NCI-H345 treated with DMSO at 0.1 percent for 48 hours (cell line): ENCODE data around the gene ART1.
"Not testable (repeated sequence)": the region's sequence is repeated elsewhere in the genome, so short reads cannot be mapped to it uniquely, and the experiment has no call there.

Source experiments
- DNase-seq: peaks from one replicate; lab custom pipeline; 2025; ENCODE audit not compliant: unreplicated experiment; lab: John Stamatoyannopoulos, UW

Gene ART1

DNA sequence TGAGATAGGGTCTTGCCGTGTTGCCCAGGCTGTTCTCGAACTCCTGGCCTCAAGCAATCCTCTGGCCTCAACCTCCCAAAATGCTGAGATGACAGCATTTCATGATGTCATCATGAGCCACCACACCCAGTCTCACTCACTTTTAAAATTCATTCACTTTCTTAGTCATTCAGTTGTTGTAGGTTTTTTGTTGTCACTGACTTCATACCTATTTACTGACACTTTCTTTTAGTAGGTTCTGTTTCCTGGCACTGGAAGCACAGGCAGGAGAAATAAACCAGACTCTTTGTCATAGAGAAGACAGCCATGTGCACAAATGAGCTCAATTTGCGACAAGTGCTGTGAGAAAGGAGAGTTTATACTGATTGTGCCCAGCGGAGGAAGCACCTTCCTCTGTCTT, 13.6 kb upstream of the ART1 start:
- DNase-seq, result no peak

DNA sequence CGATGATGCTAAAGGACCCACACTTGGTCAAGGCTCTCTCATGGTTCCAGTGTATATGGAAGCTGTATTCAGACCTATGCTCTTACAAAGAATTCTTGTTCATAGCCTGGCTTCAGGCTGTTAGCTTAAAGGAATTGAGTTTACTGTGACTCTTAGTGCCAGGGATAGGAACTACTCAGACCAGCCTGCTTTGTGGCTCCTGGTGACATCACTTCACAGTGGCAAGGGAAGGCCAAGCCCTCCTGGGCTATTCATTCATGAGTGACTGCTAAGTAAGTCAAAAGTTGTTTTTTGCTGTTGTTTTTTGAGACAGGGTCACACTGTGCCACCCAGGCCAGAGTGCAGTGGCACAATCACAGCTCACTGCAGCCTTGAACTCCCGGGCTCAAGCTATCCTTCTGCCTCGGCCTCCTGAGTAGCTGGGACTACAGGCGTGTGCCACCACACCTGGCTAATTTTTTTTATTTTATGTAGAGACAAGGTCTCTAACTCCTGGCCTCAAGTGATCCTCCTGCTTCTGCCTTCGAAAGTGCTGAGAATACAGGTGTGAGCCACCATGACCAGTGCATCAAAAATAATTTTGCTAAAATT, 12.8 kb upstream of the ART1 start:
- no peak for DNase-seq

DNA sequence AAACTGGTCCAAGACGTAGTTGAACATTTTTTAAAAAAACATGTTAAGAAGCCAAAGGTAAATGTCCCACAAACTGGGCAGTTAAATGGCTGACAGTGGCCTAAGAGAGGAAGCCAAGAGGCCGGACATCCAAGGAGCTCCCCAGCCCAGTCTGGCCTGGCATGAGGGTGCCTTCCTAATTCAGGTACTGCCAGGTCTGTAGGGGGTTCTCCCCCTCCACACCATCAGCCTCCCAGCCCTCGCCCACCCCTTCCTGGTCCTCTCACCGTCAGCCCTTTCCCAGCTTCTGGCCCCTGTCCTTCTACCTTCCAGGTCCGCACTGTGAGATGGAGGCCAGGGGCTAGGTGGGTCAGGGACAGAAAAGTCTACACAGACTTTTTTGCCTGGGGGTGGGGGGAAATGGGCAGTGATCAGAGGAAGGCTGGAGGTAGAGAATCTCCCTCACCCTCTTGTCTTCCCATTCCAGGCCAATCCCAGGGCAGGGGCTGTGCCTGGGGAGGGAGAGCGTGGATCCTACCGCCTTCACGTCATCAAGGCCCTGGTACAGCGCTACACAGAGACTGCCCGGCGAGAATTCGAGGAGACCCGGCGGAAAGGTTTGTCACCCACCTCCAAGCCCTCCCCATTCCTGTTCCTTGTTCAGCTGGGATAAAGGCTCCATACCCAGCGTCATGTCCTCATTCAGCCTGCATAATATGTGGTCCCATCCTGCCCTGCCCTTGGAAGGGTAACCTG, 9.1 kb upstream of the ART1 start:
- DNase-seq, result no peak

DNA sequence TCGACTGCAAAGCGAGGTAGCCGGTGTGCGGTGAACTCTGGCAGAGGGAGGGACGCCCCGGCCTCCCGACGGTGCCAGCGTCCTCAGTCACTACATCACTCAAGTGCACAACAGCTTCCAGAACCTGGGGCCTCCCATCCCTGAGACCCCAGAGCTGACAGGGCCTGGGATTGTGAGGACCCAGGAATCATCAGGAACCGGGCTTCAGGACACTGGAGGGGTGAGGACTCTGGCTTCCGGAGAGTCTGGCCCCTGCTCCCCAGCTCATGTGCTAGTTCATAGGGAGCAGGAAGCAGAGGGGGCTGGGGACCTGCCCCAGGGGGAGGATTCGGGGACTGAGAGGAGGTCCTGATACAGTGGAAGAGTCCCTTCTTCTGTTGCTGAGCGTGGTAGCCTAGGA, 7.7 kb upstream of the ART1 start:
- no peak for DNase-seq

DNA sequence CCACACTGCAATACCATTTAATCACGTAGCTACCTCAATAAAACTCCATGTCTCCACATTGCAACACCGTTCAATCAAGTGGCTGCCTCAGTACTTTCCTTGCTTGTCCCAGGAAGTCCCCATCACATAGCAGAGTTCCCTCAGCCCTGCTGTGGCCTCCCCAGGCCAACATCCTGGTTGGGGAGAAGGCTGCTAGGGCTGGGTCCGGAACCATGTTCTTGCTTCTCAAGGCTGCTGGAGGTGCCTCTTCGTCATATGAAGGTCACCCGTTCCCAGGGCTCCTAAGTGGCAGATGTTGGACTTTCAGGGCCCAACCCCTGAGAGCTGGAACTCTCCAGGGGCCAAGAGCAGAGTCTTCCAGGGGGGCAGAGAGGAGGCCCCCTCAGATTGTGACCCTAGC, 6.4 kb upstream of the ART1 start:
- no peak for DNase-seq

DNA sequence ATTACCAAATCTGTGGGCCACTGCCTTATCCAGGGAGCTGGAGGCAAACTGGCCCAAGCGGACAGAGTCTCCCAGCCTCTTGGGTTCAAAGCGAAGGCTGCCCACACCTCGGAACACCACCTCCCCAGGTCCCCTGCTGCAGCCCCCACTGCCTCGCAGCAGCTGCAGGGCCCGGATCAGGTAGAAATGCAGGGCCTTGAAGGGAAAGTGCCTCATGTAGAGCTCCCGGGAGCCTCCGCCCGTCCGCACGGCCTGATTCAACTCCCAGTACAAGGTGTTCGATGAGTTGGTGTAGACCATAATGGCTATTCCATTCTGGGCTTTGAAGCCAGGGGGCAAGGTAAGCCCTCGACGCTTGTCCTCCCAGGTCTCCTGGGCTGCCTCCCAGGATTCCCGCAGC, 5.1 kb upstream of the ART1 start:
- no peak for DNase-seq

DNA sequence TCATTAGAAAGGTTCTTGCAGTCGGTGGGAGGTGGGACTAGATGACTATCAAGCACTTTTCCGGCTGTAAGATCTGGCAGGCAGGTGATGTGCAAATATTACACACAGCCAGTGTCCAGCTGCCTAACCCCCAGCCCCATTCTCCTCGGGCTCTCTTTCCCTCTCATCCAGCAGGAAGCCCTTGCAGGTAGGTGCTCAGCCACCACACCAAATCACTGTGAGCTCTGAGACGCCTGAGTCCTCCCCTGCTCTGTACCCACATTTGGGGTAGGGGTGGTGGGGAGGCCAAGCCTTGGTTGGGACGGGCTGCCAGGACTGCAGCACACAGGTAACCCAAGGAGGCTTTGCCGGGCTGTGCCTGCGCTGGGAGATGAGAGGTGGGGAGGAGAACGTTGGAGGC, 3.7 kb upstream of the ART1 start:
- DNase-seq, result no peak

DNA sequence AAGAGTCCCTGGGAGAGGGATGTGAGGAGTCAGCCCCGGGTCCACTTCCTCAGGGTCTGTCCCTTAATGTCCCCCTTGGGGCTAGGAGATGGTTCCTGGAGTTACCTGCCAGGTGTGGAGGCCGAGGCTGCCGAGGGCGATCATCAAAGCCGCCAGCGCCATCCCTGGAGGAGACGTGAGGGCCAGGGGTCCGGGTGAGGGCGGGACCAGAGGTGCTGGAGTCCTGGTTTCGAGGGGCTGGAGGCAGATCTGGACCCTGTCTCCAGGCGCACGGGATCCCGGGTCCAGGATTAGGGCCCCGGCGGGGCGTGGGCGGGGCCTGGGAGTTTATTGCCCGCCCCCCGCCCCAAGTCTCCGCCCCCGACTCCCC, 3.2 kb upstream of the ART1 start, which contains the start of gene ART5:
ART5 (minus strand) TSS at position 292 of the 370 bp plus-strand sequence; CDS start at position 162, 130 bp downstream.
- no peak for DNase-seq

DNA sequence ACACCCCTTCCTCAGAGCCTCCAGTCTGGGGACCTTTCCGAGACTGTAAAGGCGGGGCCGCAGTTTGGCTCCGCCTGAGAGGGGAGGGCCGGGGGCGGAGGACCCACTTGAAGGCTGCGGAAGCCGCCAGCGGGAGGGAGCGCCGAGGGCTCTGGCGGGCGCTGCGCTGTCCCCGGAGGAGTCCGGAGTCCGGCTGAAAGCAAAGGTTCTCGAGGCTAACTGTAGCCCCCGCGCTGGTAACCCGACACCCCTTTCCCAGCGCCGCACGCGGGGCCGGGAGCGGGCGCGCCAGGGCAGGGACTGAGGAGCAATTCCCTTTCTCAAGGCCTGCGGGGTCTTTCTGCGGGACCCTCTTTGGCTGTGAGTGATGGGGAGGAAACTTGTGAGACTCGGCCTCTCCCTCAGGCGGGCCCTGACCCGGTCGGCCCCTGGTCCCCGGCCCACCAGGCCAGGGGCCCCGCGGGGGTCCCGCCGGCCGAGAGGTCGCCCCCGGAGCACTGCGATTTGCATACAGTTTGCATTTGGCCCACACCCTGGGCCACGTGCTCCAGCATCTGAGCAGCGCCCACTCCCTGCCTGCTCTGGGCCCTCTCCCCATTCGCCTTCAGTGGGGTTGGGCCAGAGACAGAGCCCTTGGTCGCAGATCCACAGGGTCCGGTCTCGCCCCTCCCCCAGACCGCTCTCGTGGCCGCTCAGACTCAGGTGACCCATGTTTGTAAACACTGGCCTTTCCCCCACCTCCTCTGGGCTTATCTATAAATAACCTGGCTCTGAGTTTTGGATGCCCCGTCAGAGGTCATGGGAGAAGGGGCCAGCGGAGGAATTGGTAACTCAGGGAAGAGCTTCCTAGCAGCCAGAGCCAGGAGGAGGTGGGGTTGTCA, 2.6 kb upstream of the ART1 start:
- DNase-seq, result peak; percentile 60

DNA sequence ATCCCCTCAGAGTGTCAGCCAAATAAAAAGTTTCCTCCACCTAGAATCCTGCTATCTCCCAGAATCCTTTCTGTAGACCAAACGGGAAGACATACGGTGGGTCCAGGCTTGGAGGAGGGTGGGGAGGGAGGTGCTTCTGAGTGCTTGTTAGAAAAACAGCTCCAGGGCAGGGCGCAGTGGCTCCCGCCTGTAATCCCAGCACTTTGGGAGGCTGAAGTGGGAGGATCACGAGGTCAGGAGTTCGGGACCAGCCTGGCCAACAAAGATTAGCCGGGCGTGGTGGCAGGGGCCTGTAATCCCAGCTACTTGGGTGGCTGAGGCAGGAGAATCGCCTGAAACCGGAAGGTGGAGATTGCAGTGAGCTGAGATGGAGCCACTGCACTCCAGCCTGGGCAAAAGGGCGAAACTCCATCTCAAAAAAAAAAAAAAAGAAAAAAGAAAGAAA, 1.8 kb upstream of the ART1 start:
- DNase-seq, result not testable (repeated sequence)

DNA sequence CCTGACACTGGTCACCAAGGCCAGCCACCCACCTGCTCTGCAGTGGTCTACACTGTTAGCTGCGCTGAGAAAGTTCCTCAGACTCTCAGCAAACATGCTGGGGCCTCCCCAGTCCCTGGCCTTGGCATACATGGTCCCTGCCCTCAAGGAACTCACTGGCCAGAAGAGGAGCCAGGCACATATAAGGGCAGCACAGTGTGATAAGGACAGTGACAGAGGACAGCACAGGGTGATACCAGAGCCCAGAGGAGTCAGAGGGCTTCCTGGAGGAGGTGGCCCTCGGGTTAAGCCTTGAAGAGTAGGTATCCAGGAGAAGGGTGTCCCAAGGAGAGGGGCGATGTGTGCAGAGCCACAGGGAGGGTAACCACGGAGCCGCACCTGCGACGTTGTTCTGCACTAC, 624 bp downstream of the ART1 start:
- DNase-seq, result no peak

DNA sequence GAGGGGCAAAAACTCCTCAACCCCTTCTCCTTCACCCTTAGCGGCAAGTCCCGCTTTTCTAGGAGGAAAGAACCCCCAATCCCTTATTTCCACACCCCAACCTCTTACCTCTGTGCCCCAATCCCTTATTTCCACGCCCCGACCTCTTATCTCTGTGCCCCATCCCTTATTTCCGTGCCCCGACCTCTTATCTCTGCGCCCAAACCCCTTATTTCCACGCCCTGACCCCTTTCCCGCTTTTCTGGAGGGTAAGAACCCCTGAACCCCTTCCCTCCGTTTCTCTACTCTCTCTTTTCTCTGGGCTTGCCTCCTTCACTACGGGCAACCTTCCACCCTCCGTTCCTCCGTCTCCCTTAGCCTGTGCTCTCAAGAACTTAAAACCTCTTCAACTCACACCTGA, 3.9 kb downstream of the ART1 start:
- not testable (repeated sequence) for DNase-seq

DNA sequence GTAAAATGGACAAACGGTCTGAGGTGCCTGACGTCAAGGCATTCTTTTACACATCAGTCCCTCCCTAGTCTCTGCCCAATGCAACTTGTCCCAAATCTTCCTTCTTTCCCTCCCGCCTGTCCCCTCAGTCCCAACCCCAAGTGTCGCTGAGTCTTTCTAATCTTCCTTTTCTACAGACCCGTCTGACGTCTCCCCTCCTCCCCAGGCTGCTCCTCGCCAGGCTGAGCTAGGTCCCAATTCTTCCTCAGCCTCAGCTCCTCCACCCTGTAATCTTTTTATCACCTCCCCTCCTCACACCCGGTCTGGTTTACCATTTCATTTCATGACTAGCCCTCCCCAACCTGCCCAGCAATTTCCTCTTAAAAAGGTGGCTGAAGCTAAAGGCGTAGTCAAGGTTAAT, 4.4 kb downstream of the ART1 start:
- DNase-seq, result not testable (repeated sequence)

DNA sequence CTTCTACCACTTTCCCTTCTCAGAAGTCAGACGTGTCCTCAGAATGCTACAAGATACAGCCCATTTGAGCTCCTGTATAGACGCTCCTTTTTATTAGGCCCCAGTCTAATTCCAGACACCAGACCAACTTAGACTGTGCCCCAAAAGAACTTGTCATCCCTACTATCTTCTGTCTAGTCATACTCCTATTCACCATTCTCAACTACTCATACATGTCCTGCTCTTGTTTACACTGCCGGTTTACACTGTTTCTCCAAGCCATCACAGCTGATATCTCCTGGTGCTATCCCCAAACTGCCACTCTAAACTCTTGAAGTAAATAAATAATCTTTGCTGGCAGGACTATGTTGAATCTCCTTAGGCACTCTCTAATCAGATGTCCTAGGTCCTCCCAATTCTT, 7.6 kb downstream of the ART1 start:
- not testable (repeated sequence) for DNase-seq

DNA sequence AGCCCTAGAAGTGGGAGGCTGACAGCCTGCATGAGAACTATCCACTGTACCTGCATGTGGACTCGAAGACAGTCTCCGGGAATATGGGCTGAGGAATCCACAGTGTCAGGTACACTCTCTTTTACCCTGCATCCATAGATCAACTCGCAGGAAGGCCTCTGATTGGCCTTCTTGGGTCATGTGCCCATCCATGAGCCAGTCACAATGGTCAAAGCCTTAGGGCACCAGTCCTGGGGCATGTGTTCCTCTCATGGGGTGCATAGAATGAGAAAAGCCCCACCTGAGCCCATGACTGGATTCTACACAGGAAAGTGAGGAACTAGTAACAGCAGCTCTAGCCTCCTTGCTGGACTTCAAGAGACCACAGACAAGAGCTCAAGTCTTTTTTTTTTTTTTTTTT, 10.6 kb downstream of the ART1 start:
- no peak for DNase-seq

DNA sequence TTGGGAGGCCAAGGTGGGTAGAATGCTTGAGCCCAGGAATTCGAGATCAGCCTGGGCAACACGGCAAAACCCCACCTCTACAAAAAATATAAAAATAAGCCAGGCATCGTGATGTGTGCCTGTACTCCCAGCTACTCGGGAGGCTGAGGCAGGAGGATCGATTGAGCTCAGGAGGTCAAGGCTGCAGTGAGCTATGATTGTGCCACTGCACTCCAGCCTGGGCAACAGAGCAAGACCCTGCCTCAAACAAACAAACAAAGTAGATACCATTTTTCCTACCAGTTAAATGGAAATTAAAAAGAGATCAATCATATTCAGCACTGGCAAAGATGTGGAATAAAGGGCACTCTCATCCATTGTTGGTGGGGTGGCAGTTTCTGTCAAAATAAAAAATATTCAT, 12.4 kb downstream of the ART1 start:
- not testable (repeated sequence) for DNase-seq

DNA sequence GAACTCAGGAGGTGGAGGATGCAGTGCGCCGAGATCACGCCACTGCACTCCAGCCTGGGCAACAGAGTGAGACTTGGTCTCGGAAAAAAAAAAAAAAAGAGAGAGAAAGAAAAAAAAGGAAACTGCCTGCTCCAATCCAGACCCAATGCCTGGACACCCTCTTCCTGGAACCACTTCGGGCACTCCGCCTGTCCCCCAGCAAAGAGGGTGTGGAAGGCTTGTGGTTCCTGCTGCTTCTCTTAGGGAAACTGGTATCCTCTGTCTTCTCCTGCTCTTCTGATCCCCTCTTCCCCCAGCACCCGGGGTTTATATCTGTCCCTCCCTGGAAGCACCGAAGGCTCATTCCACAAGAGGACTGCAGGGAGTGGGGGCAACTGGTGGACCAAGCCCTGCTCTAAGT, 13.3 kb downstream of the ART1 start:
- no peak for DNase-seq

DNA sequence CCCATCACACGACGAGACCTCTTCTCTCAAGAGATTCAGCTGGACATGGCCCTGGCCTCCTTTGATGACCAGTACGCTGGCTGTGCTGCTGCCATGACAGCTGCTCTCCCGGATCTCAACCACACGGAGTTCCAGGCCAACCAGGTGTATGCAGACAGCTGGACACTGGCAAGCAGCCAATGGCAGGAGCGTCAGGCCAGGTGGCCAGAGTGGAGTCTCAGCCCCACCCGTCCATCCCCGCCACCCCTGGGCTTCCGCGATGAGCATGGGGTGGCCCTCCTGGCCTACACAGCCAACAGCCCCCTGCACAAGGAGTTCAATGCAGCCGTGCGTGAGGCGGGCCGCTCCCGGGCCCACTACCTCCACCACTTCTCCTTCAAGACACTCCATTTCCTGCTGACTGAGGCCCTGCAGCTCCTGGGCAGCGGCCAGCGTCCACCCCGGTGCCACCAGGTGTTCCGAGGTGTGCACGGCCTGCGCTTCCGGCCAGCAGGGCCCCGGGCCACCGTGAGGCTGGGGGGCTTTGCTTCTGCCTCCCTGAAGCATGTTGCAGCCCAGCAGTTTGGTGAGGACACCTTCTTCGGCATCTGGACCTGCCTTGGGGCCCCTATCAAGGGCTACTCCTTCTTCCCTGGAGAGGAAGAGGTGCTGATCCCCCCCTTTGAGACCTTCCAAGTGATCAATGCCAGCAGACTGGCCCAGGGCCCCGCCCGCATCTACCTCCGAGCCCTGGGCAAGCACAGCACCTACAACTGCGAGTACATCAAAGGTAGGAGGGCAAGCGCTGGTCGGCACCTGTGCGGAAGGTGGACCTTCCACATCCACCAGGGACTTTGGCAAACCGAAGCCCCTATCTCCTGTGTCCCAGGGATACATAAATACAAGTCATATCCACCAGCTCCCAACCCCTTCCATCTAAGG, 14.9 kb downstream of the ART1 start:
- no peak for DNase-seq

DNA sequence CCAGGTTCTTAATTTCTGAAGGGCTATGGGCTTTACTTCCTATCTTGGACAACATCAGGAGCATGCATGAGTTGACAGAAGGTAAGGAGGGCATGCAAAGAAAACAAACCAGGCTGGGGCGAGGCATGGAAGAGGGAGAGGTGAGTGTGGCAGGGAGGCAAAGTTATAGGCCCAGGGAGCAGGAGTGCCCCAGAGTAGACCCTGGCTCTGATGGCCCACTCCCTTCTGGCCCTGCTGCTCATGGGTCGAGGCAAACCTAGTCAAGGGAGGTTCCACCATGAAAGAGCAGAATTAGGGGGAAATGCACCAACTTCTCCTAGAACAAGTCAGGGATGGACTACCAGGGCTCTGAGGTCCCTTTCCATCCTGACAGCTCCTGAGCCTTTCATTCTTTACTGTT, 16.0 kb downstream of the ART1 start:
- DNase-seq, result no peak

DNA sequence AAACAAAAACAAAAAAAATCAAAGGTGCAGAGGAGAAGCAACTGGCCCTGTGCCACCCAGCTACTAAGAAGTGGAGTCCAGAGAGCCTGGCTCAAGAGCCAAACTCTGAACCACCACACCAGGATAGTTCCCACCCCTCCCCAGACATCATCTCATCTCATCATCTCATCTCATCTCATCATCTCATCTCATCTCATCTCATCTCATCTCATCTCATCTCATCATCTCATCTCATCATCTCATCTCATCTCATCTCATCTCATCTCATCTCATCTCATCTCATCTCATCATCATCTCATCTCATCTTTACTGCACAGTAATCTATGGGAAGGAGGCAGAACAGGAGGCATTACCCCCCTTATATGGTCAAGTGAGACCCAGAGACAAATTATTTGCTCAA, 17.9 kb downstream of the ART1 start:
- no peak for DNase-seq
